A549 (cell line): ENCODE measurements around the gene CPSF2.
"Not testable (repeated sequence)": the region's sequence is repeated elsewhere in the genome, so short reads cannot be mapped to it uniquely, and the experiment has no call there.

Experiments used
- CHD2 ChIP-seq: fragments of 150-350 bp; IDR thresholded peaks from 2 replicates; pipeline ENCODE4 v1.6.1; 2014; ENCODE audit warnings: low read length; ENCODE audit not compliant: partially characterized antibody
- CHD4 ChIP-seq: fragments of 200-600 bp; sonication (generic); IDR thresholded peaks from 2 replicates; pipeline ENCODE4 v1.6.1; 2016; ENCODE audit warnings: antibody characterized with exemption, mild to moderate bottlenecking, borderline replicate concordance
- EHF ChIP-seq: fragments of 250-450 bp; sonication (Bioruptor Pico); IDR thresholded peaks from 2 replicates; pipeline ENCODE4 v1.5.0; 2020; ENCODE audit warnings: mild to moderate bottlenecking
- EP300 ChIP-seq, 2 experiments: fragments of >200 bp; sonication (Bioruptor Twin); formaldehyde crosslinking; IDR thresholded peaks; 2 replicates in 1 of 2; 3 replicates in 1 of 2; pipeline ENCODE4 v1.6.1; 2016 to 2017
- NFE2L2 ChIP-seq: fragments of 150-350 bp; conservative IDR thresholded peaks from 2 replicates; pipeline ENCODE4 v1.6.1; 2014; ENCODE audit warnings: low read length
- PHF8 ChIP-seq: fragments of 200-600 bp; sonication (generic); IDR thresholded peaks from 2 replicates; pipeline ENCODE4 v1.6.1; 2016; ENCODE audit warnings: low read depth, mild to moderate bottlenecking, antibody characterized with exemption, moderate library complexity, borderline replicate concordance
- RAD21 ChIP-seq, 2 experiments: fragments of >200 bp in 1 of 2; sonication (Bioruptor Twin) in 1 of 2; formaldehyde crosslinking in 1 of 2; IDR thresholded peaks in 1 of 2; conservative IDR thresholded peaks in 1 of 2; 2 replicates in 1 of 2; 3 replicates in 1 of 2; pipeline ENCODE4 v1.6.1; 2012 to 2018; ENCODE audit warnings: inconsistent platforms in 1 of 2
- RFX5 ChIP-seq: fragments of 450-650 bp; IDR thresholded peaks from 2 replicates; pipeline ENCODE4 v1.7.1; 2014; ENCODE audit warnings: antibody characterized with exemption, mild to moderate bottlenecking, moderate library complexity
- SREBF2 ChIP-seq: fragments of 450-650 bp; IDR thresholded peaks from 2 replicates; pipeline ENCODE4 v1.6.1; 2014; ENCODE audit warnings: mild to moderate bottlenecking, moderate library complexity
- ZNF302 ChIP-seq: fragments of 250-450 bp; sonication (Bioruptor Pico); IDR thresholded peaks from 2 replicates; pipeline ENCODE4 v1.9.0; 2021; ENCODE audit warnings: inconsistent platforms, mild to moderate bottlenecking, moderate library complexity
- TF ChIP-seq, protein P1 (sequence below): fragments of >200 bp; sonication (Bioruptor Twin); formaldehyde crosslinking; IDR thresholded peaks from 3 replicates; pipeline ENCODE4 v1.5.1; 2016
- TF ChIP-seq, protein P2 (sequence below): fragments of 200-600 bp; sonication (generic); IDR thresholded peaks from 2 replicates; pipeline ENCODE4 v1.6.1; 2016; ENCODE audit warnings: antibody characterized with exemption, mild to moderate bottlenecking, moderate library complexity
- TF ChIP-seq, protein P3 (sequence below): fragments of >200 bp; sonication (Bioruptor Twin); formaldehyde crosslinking; IDR thresholded peaks from 3 replicates; pipeline ENCODE4 v1.6.1; 2016

DNA sequence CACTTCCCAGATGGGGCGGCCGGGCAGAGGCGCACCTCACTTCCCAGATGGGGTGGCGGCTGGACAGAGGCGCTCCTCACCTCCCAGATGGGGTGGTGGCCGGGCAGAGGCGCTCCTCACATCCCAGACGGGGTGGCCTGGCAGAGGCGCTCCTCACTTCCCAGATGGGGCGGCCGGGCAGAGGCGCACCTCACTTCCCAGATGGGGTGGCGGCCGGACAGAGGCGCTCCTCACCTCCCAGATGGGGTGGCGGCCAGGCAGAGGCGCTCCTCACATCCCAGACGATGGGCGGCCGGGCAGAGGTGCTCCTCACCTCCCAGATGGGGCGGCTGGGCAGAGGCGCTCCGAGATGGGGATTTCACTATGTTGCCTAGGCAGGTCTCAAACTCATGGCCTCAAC lies 65.8 kb downstream of the CPSF2 start:
- TF ChIP-seq, protein P1, sequence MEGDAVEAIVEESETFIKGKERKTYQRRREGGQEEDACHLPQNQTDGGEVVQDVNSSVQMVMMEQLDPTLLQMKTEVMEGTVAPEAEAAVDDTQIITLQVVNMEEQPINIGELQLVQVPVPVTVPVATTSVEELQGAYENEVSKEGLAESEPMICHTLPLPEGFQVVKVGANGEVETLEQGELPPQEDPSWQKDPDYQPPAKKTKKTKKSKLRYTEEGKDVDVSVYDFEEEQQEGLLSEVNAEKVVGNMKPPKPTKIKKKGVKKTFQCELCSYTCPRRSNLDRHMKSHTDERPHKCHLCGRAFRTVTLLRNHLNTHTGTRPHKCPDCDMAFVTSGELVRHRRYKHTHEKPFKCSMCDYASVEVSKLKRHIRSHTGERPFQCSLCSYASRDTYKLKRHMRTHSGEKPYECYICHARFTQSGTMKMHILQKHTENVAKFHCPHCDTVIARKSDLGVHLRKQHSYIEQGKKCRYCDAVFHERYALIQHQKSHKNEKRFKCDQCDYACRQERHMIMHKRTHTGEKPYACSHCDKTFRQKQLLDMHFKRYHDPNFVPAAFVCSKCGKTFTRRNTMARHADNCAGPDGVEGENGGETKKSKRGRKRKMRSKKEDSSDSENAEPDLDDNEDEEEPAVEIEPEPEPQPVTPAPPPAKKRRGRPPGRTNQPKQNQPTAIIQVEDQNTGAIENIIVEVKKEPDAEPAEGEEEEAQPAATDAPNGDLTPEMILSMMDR: not testable (repeated sequence)
- not testable (repeated sequence) for TF ChIP-seq CHD2; SREBF2; CHD4; PHF8; ZNF302; RFX5; EHF (CRISPR knock-in tag); NFE2L2; EP300 (IDR thresholded peaks at IDR 0.05); RAD21 (conservative IDR thresholded peaks at IDR 0.05 in 1 of 2, IDR thresholded peaks at IDR 0.05 in 1 of 2)
- TF ChIP-seq, protein P2, sequence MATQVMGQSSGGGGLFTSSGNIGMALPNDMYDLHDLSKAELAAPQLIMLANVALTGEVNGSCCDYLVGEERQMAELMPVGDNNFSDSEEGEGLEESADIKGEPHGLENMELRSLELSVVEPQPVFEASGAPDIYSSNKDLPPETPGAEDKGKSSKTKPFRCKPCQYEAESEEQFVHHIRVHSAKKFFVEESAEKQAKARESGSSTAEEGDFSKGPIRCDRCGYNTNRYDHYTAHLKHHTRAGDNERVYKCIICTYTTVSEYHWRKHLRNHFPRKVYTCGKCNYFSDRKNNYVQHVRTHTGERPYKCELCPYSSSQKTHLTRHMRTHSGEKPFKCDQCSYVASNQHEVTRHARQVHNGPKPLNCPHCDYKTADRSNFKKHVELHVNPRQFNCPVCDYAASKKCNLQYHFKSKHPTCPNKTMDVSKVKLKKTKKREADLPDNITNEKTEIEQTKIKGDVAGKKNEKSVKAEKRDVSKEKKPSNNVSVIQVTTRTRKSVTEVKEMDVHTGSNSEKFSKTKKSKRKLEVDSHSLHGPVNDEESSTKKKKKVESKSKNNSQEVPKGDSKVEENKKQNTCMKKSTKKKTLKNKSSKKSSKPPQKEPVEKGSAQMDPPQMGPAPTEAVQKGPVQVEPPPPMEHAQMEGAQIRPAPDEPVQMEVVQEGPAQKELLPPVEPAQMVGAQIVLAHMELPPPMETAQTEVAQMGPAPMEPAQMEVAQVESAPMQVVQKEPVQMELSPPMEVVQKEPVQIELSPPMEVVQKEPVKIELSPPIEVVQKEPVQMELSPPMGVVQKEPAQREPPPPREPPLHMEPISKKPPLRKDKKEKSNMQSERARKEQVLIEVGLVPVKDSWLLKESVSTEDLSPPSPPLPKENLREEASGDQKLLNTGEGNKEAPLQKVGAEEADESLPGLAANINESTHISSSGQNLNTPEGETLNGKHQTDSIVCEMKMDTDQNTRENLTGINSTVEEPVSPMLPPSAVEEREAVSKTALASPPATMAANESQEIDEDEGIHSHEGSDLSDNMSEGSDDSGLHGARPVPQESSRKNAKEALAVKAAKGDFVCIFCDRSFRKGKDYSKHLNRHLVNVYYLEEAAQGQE: not testable (repeated sequence)
- TF ChIP-seq, protein P3, sequence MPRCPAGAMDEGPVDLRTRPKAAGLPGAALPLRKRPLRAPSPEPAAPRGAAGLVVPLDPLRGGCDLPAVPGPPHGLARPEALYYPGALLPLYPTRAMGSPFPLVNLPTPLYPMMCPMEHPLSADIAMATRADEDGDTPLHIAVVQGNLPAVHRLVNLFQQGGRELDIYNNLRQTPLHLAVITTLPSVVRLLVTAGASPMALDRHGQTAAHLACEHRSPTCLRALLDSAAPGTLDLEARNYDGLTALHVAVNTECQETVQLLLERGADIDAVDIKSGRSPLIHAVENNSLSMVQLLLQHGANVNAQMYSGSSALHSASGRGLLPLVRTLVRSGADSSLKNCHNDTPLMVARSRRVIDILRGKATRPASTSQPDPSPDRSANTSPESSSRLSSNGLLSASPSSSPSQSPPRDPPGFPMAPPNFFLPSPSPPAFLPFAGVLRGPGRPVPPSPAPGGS: not testable (repeated sequence)
